MCF 10A (cell line): ENCODE measurements around the gene TUBB2A. TPM values are rescaled to one million over a fixed set of nuclear protein-coding genes. Genes with fewer than 3 reads are reported as not detected.

ENCODE experiments used
- BruUV-seq: library from RNA; stranded (reverse); fragments of 400-500 nt; replicated peaks from 2 replicates; lab custom pipeline; 2021; lab: Mats Ljungman, UMichigan
- CTCF ChIA-PET: fragments of 300-600 bp; sonication (Branson Sonifier 250); formaldehyde crosslinking; extraction: SDS; loops from one replicate; lab custom pipeline; 2021; ENCODE audit warnings: antibody characterized with exemption, inconsistent platforms; lab: Yijun Ruan, JAX
- POLR2A ChIA-PET: fragments of 300-600, 350-650 bp; sonication (Branson Sonifier 250); formaldehyde crosslinking; extraction: SDS; loops from one replicate; lab custom pipeline; 2020; ENCODE audit warnings: antibody characterized with exemption, inconsistent platforms; lab: Yijun Ruan, JAX
- DNase-seq: peaks from one replicate; pipeline ENCODE4 v3.0.0-alpha.2; 2018; ENCODE audit not compliant: unreplicated experiment
- H3K27ac Mint-ChIP-seq: one replicate; pipeline ENCODE4 v1.8.0; 2022; ENCODE audit warnings: mild to moderate bottlenecking, low read depth, mixed read lengths; ENCODE audit not compliant: unreplicated experiment
- H3K27me3 Mint-ChIP-seq: one replicate; pipeline ENCODE4 v1.8.0; 2022; ENCODE audit warnings: mixed read lengths; ENCODE audit not compliant: insufficient read depth, unreplicated experiment
- H3K36me3 Mint-ChIP-seq: one replicate; pipeline ENCODE4 v1.8.0; 2022; ENCODE audit warnings: mild to moderate bottlenecking, moderate library complexity, mixed read lengths; ENCODE audit not compliant: insufficient read depth, unreplicated experiment
- H3K4me1 Mint-ChIP-seq: one replicate; pipeline ENCODE4 v1.8.0; 2022; ENCODE audit warnings: mixed read lengths; ENCODE audit not compliant: insufficient read depth, unreplicated experiment
- H3K4me3 Mint-ChIP-seq: one replicate; pipeline ENCODE4 v1.8.0; 2022; ENCODE audit warnings: mild to moderate bottlenecking, moderate library complexity, mixed read lengths; ENCODE audit not compliant: unreplicated experiment
- H3K9me3 Mint-ChIP-seq: one replicate; pipeline ENCODE4 v1.8.0; 2022; ENCODE audit warnings: mixed read lengths; ENCODE audit not compliant: unreplicated experiment
- CTCF ChIP-seq: fragments of 200-600 bp; IDR thresholded peaks from one replicate; pipeline ENCODE4 v1.8.0; 2022; ENCODE audit warnings: antibody characterized with exemption, mild to moderate bottlenecking; ENCODE audit not compliant: unreplicated experiment
- intact Hi-C: fragments of 100-400 bp; cut with micrococcal nuclease; formaldehyde crosslinking; loops from 2 replicates; pipeline ENCODE4 v1.14.1; 2022
- total RNA-seq: library from RNA; stranded (reverse); gene quantifications from 2 replicates; pipeline ENCODE4 v1.2.3, GENCODE V29; 2022

TUBB2A gene
- total RNA-seq, 1 experiment from 2014 or later: 13.3 TPM

DNA sequence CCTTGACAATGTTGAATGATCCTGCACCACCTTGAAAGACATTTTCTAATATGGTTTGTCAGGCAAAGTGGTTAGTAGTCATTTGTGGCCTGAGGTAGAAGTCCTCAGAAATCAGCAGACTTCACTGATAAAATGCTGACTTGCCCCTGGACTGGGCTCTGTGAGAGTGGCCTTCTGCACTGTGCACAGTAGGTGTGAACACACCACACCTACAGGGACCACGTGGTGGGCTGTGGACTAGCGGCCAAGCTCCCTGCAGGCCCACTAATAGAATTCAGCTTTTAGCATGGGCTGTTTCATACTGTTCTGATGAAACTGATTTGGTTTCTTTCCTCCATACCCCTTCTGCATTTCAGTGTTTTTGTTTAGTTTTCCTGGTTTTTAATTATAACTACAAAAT is 31.5 kb downstream of the TUBB2A start:
- no peak for DNase-seq
- CTCF ChIA-PET: interaction anchor here (0.6 to 6.5 kb wide), 15 partner anchors 13 to 823 kb away, joined by 3 to 64 read pairs (median 3); partner anchors contain the start of gene TUBB2A
- Mint-ChIP-seq H3K36me3 (peaks cover 4% of the 10 kb centered on the region), H3K9me3 (no peaks in the 10 kb centered on the region), H3K4me3 (no peak overlapping the region), H3K27ac (no peak overlapping the region), H3K27me3 (no peaks in the 10 kb centered on the region), H3K4me1 (no peaks in the 10 kb centered on the region)
- intact Hi-C loops: loop anchor here (1.0 kb wide), 3 partner anchors 31 to 125 kb away; partner anchors contain the start of gene TUBB2A
- BruUV-seq: no TSS peak
- POLR2A ChIA-PET: interaction anchor here (0.6 kb wide), 1 partner anchor 1703 kb away, joined by 3 read pairs; no protein-coding TSS in a partner anchor
- TF ChIP-seq CTCF: no peak

- H3K27ac Mint-ChIP-seq: no peak overlapping the region
- BruUV-seq: no TSS peak
- no peak for DNase-seq
- H3K4me1 Mint-ChIP-seq: no peaks in the 10 kb centered on the region
- no peaks in the 10 kb centered on the region for H3K27me3 Mint-ChIP-seq
- ChIA-PET POLR2A (interaction anchor here (1.0 to 1.2 kb wide), 2 partner anchors 84 to 127 kb away, joined by 3 read pairs; no protein-coding TSS in a partner anchor), CTCF (interaction anchor here (0.5 to 6.5 kb wide), 8 partner anchors 19 to 890 kb away, joined by 3 to 64 read pairs (median 4); partner anchors contain the start of gene NQO2)
- H3K9me3 Mint-ChIP-seq: no peaks in the 10 kb centered on the region
- H3K36me3 Mint-ChIP-seq: no peaks in the 10 kb centered on the region
- no peak for TF ChIP-seq CTCF
- intact Hi-C loops: no loop called here
- no peak overlapping the region for H3K4me3 Mint-ChIP-seq
Measured at GRCh38 chr6:3124667-3125066, 32.7 kb downstream of the TUBB2A start.

- Mint-ChIP-seq H3K4me3 (no peak overlapping the region), H3K4me1 (peaks cover 7% of the 10 kb centered on the region), H3K36me3 (no peaks in the 10 kb centered on the region), H3K27me3 (no peaks in the 10 kb centered on the region), H3K27ac (no peak overlapping the region), H3K9me3 (no peaks in the 10 kb centered on the region)
- intact Hi-C loops: no loop called here
- no TSS peak for BruUV-seq
- TF ChIP-seq CTCF: no peak
- POLR2A ChIA-PET: interaction anchor here (1.1 kb wide), 1 partner anchor 130 kb away, joined by 3 read pairs; no protein-coding TSS in a partner anchor
- DNase-seq: no peak
- CTCF ChIA-PET: interaction anchor here (6.5 kb wide), 1 partner anchor 129 kb away, joined by 64 read pairs; no protein-coding TSS in a partner anchor
Measured at GRCh38 chr6:3122823-3123182, 34.5 kb downstream of the TUBB2A start.

- Mint-ChIP-seq H3K36me3 (no peaks in the 10 kb centered on the region), H3K27me3 (no peaks in the 10 kb centered on the region), H3K4me3 (no peak overlapping the region), H3K9me3 (no peaks in the 10 kb centered on the region), H3K4me1 (peaks cover 14% of the 10 kb centered on the region), H3K27ac (no peak overlapping the region)
- intact Hi-C loops: no loop called here
- POLR2A ChIA-PET: interaction anchor here (1.3 to 1.7 kb wide), 3 partner anchors 18 to 138 kb away, joined by 4 to 9 read pairs (median 4); partner anchors contain the start of gene PSMG4
- CTCF ChIA-PET: interaction anchor here (0.8 to 1.7 kb wide), 2 partner anchors 130 to 131 kb away, joined by 4 to 12 read pairs; no protein-coding TSS in a partner anchor
- DNase-seq: no peak
- no TSS peak for BruUV-seq
- TF ChIP-seq CTCF: no peak
Measured at GRCh38 chr6:3120765-3121089, 36.6 kb downstream of the TUBB2A start.
